ENCODE results near the gene SAMD4A. TPM values are rescaled to one million over a fixed set of nuclear protein-coding genes. Genes with fewer than 3 reads are reported as not detected.

Gene SAMD4A
- polyA plus RNA-seq, 2 of the 4 experiments (the other 2 are of a cell fraction): 3.9 to 5.4 TPM

GRCh38 chr14:54574528-54574927 is 7.6 kb downstream of the SAMD4A start (continued):
- no peak for TF ChIP-seq RAD21 (conservative IDR thresholded peaks at IDR 0.05 in 1 of 2, IDR thresholded peaks at IDR 0.05 in 1 of 2)

GRCh38 chr14:54577494-54577893 is 10.6 kb downstream of the SAMD4A start:
- Histone ChIP-seq H3K4me3 (no peak overlapping the region), H3K4me2 (peak overlapping the region; percentile 64), H3K27ac (peak overlapping the region; percentile 20 to 68; a peak in 4 of 6 replicates), H3K9me3 (peaks cover 10% of the 10 kb centered on the region), H3K4me1 (peaks cover 33% of the 10 kb centered on the region)
- DNase-seq (ENCODE audit: low read depth in 1 of 2, low spot score in 1 of 2) (no peak), ATAC-seq (peak; percentile 15 to 32; a peak in 3 of 6 replicates), FAIRE-seq (no peak)
- 86% methylated on average over 6 of the region's 6 CpGs for WGBS (ENCODE audit: missing lambda C conversion rate)
- POLR2A ChIA-PET: interaction anchor here (1.0 to 1.8 kb wide), 2 partner anchors 11 to 75 kb away, joined by 4 to 14 read pairs; partner anchors contain the start of gene SAMD4A
- CTCF ChIA-PET: interaction anchor here (0.7 to 2.0 kb wide), 8 partner anchors 9 to 196 kb away, joined by 3 to 13 read pairs (median 4); partner anchors contain the start of genes CGRRF1 and SAMD4A
- TF ChIP-seq EP300 (IDR thresholded peaks at IDR 0.05) (no peak), RFX5 (IDR thresholded peaks at IDR 0.05) (no peak), NFE2L2 (conservative IDR thresholded peaks at IDR 0.05; ENCODE audit: low read length) (no peak), ZSCAN20 (CRISPR knock-in tag; IDR thresholded peaks at IDR 0.05) (no peak), CHD2 (IDR thresholded peaks at IDR 0.05; ENCODE audit: low read length, partially characterized antibody) (no peak), CEBPB (IDR thresholded peaks at IDR 0.05) (no peak), SMC3 (IDR thresholded peaks at IDR 0.05) (no peak), ESRRA (IDR thresholded peaks at IDR 0.05; ENCODE audit: borderline replicate concordance, low read length) (no peak), JUNB (IDR thresholded peaks at IDR 0.05) (no peak), ZC3H11A (IDR thresholded peaks at IDR 0.05) (no peak), HES2 (IDR thresholded peaks at IDR 0.05) (no peak), ZNF302 (CRISPR knock-in tag; IDR thresholded peaks at IDR 0.05) (no peak), FOSB (CRISPR knock-in tag; IDR thresholded peaks at IDR 0.05) (no peak), PBX3 (IDR thresholded peaks at IDR 0.05) (no peak), HDAC2 (IDR thresholded peaks at IDR 0.05) (no peak), EHF (CRISPR knock-in tag; IDR thresholded peaks at IDR 0.05) (no peak), MYC (IDR thresholded peaks at IDR 0.05; ENCODE audit: borderline replicate concordance, low read length) (no peak), USF2 (IDR thresholded peaks at IDR 0.05) (no peak), REST (IDR thresholded peaks at IDR 0.05) (no peak)

GRCh38 chr14:54577977-54578376 is 11.0 kb downstream of the SAMD4A start:
- ATAC-seq (peak; percentile 53 to 81; a peak in 5 of 6 replicates), DNase-seq (ENCODE audit: low read depth in 1 of 2, low spot score in 1 of 2) (peak; percentile 33 to 82), FAIRE-seq (peak; percentile 7)
- WGBS (ENCODE audit: missing lambda C conversion rate): 13% methylated on average over 3 of the region's 3 CpGs
- peaks cover 33% of the 10 kb centered on the region for H3K4me1 ChIP-seq
- ChIA-PET CTCF (interaction anchor here (0.7 to 2.0 kb wide), 9 partner anchors 9 to 195 kb away, joined by 3 to 13 read pairs (median 4); partner anchors contain the start of genes CGRRF1 and SAMD4A), POLR2A (interaction anchor here (1.0 to 1.8 kb wide), 2 partner anchors 11 to 74 kb away, joined by 4 to 14 read pairs; partner anchors contain the start of gene SAMD4A)
- peak overlapping the region; percentile 20 to 68; a peak in 4 of 6 replicates for H3K27ac ChIP-seq
- H3K4me3 ChIP-seq: no peak overlapping the region
- TF ChIP-seq ELK1 (IDR thresholded peaks at IDR 0.05; ENCODE audit: low read depth, low read length) (no peak), PBX3 (IDR thresholded peaks at IDR 0.05) (no peak), EP300 (IDR thresholded peaks at IDR 0.05) (no peak), MAX (IDR thresholded peaks at IDR 0.05) (peak; percentile 65)
- H3K4me2 ChIP-seq: peak overlapping the region; percentile 64
- H3K9me3 ChIP-seq: peaks cover 5% of the 10 kb centered on the region

All from A549 (cell line).